VCaP (cell line): ENCODE data around the gene WDR70.
"Not testable (repeated sequence)": the region's sequence is repeated elsewhere in the genome, so short reads cannot be mapped to it uniquely, and the experiment has no call there.

ENCODE experiments used
- H3K27ac ChIP-seq: fragments of 450-650 bp; 2 replicates; pipeline ENCODE4 v1.5.1; 2017
- CTCF ChIP-seq: fragments of 450-650 bp; conservative IDR thresholded peaks from 2 replicates; pipeline ENCODE4 v1.5.1; 2017; ENCODE audit warnings: mild to moderate bottlenecking, moderate library complexity

Gene WDR70

GRCh38 chr5:37514946-37515345 lies 135.8 kb downstream of the WDR70 start:
- TF ChIP-seq CTCF = no peak
- H3K27ac ChIP-seq = no peak overlapping the region

- no peak for TF ChIP-seq CTCF
- no peak overlapping the region for H3K27ac ChIP-seq
These were observed 138.6 kb downstream of the WDR70 start for GRCh38 chr5:37517686-37518085.

- not testable (repeated sequence) for H3K27ac ChIP-seq
These were observed 139.2 kb downstream of the WDR70 start for GRCh38 chr5:37518356-37518755.

GRCh38 chr5:37519304-37519703 lies 140.2 kb downstream of the WDR70 start:
- no peak overlapping the region for H3K27ac ChIP-seq
- no peak for TF ChIP-seq CTCF

GRCh38 chr5:37519807-37520206 lies 140.7 kb downstream of the WDR70 start:
- no peak for TF ChIP-seq CTCF
- H3K27ac ChIP-seq = no peak overlapping the region

- TF ChIP-seq CTCF = no peak
These were observed 141.7 kb downstream of the WDR70 start for GRCh38 chr5:37520811-37521210.

GRCh38 chr5:37532976-37533740 lies 154.0 kb downstream of the WDR70 start:
- H3K27ac ChIP-seq = no peak overlapping the region

More at GRCh38 chr5:37520811-37521210, 141.7 kb downstream of the WDR70 start:
- H3K27ac ChIP-seq = no peak overlapping the region

More at GRCh38 chr5:37532976-37533740, 154.0 kb downstream of the WDR70 start:
- no peak for TF ChIP-seq CTCF
